ENCODE measurements around the gene ADAMTS2. TPM values are rescaled to one million over a fixed set of nuclear protein-coding genes. Genes with fewer than 3 reads are reported as not detected.

Gene ADAMTS2
- total RNA-seq, 3 donors from 2014 or later (not counting 1 experiment from before 2014, with no cell fraction given) = 0.28 TPM; not detected in 2

- Histone ChIP-seq H3K4me1 (ENCODE audit: control insufficient read depth, insufficient read depth, low read length) (no peaks in the 10 kb centered on the region), H3K27me3 (ENCODE audit: control insufficient read depth, insufficient read depth, low read length) (no peaks in the 10 kb centered on the region), H3K36me3 (ENCODE audit: control insufficient read depth, insufficient read depth, low read length) (no peaks in the 10 kb centered on the region), H3K9me3 (ENCODE audit: control insufficient read depth, insufficient read depth, low read length) (peaks cover 3% of the 10 kb centered on the region), H3K4me3 (ENCODE audit: low read length) (no peak overlapping the region), H3K27ac (ENCODE audit: low read length) (no peak overlapping the region)
- Mint-ChIP-seq H3K27ac (no peak overlapping the region), H3K27me3 (ENCODE audit: low read depth in 2 of 2) (peaks cover 0 to 2% of the 10 kb centered on the region in 2 donors), H3K9me3 (no peaks in the 10 kb centered on the region), H3K4me1 (no peaks in the 10 kb centered on the region), H3K4me3 (no peak overlapping the region), H3K36me3 (no peaks in the 10 kb centered on the region)
- TF ChIP-seq CTCF (IDR thresholded peaks at IDR 0.05) = no peak
- DNase-seq (no peak), ATAC-seq (no peak)
- intact Hi-C loops (cut with micrococcal nuclease) = no loop called here
- 89% methylated on average over 20 of the region's 20 CpGs for WGBS (ENCODE audit: insufficient coverage)
These were observed 116.7 kb downstream of the ADAMTS2 start for GRCh38 chr5:179228341-179229121.

GRCh38 chr5:179227580-179228311 lies 117.5 kb downstream of the ADAMTS2 start:
- Histone ChIP-seq H3K4me3 (ENCODE audit: low read length) (no peak overlapping the region), H3K9me3 (ENCODE audit: control insufficient read depth, insufficient read depth, low read length) (peaks cover 3% of the 10 kb centered on the region), H3K27ac (ENCODE audit: low read length) (no peak overlapping the region), H3K36me3 (ENCODE audit: control insufficient read depth, insufficient read depth, low read length) (no peaks in the 10 kb centered on the region), H3K27me3 (ENCODE audit: control insufficient read depth, insufficient read depth, low read length) (no peaks in the 10 kb centered on the region), H3K4me1 (ENCODE audit: control insufficient read depth, insufficient read depth, low read length) (no peaks in the 10 kb centered on the region)
- intact Hi-C loops (cut with micrococcal nuclease) = no loop called here
- TF ChIP-seq CTCF (IDR thresholded peaks at IDR 0.05) = no peak
- peaks cover 0 to 5% of the 10 kb centered on the region in 2 donors for H3K27me3 Mint-ChIP-seq (ENCODE audit: low read depth in 2 of 2)
- H3K9me3 Mint-ChIP-seq = peaks cover 0 to 5% of the 10 kb centered on the region in 2 donors
- H3K36me3 Mint-ChIP-seq = no peaks in the 10 kb centered on the region
- DNase-seq (no peak), ATAC-seq (no peak)
- H3K27ac Mint-ChIP-seq = no peak overlapping the region
- no peak overlapping the region for H3K4me3 Mint-ChIP-seq
- no peaks in the 10 kb centered on the region for H3K4me1 Mint-ChIP-seq
- 72% methylated on average over 17 of the region's 17 CpGs for WGBS (ENCODE audit: insufficient coverage)

- peaks cover 3% of the 10 kb centered on the region for H3K9me3 ChIP-seq (ENCODE audit: control insufficient read depth, insufficient read depth, low read length)
- Mint-ChIP-seq H3K4me1 (no peaks in the 10 kb centered on the region), H3K9me3 (peaks cover 0 to 5% of the 10 kb centered on the region in 2 donors), H3K4me3 (no peak overlapping the region), H3K27ac (no peak overlapping the region), H3K27me3 (ENCODE audit: low read depth in 2 of 2) (peaks cover 0 to 5% of the 10 kb centered on the region in 2 donors), H3K36me3 (no peaks in the 10 kb centered on the region)
- H3K27me3 ChIP-seq (ENCODE audit: control insufficient read depth, insufficient read depth, low read length) = no peaks in the 10 kb centered on the region
- no peak for DNase-seq
- H3K36me3 ChIP-seq (ENCODE audit: control insufficient read depth, insufficient read depth, low read length) = no peaks in the 10 kb centered on the region
- H3K27ac ChIP-seq (ENCODE audit: low read length) = no peak overlapping the region
- no peaks in the 10 kb centered on the region for H3K4me1 ChIP-seq (ENCODE audit: control insufficient read depth, insufficient read depth, low read length)
- intact Hi-C loops (cut with micrococcal nuclease) = no loop called here
- no peak overlapping the region for H3K4me3 ChIP-seq (ENCODE audit: low read length)
- TF ChIP-seq CTCF (IDR thresholded peaks at IDR 0.05) = no peak
- no peak for ATAC-seq
- WGBS (ENCODE audit: insufficient coverage) = 78% methylated on average over 4 of the region's 4 CpGs
These were observed 118.1 kb downstream of the ADAMTS2 start for GRCh38 chr5:179227229-179227579.

Data from natural killer cell (primary cell).